ENCODE results near the gene GDPD5. TPM values are rescaled to one million over a fixed set of nuclear protein-coding genes. Genes with fewer than 3 reads are reported as not detected.

The GDPD5 gene
- total and polyA plus RNA-seq, 9 of the 15 experiments (the other 6 are each of a cell fraction or from before 2014, with no cell fraction given), result 0.32 to 27.3 (median 8.0) TPM

DNA sequence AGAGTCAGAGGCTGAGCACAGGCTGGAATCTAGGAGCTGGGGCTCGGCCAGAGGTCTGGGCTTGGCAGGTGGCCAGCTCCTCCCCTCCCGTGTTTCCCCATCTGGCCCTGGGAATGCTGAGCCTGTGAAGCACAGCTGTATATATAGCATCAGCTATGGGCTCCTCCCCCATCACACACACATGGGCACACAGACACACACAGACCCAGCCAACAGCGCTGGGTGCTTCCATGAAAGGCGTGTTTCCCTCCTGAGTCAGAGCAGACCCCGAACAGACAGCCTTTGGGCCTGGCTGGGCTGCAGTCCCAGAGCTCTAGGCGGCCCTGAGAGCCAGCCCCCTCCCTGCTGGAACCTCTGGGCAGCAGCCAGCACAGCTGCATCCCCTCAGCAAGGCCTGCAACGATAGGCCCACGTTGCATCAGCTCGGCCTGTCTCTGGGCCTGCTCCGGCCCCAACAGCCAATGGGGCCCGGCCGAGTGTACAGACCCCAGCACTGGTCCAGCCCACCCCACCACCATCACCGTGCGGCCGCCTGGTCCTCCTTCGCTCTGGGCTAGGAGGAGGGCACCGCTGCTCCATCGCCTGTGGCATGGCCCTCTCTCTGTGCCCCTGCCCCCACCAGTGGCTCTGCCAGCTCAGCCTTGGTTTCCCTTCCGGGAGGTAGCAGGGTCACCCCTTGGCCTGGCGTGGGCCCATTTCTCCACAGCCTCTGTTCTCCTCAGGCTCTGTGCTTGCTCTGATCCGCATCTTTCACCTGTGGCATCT, 28.7 kb upstream of the GDPD5 start (continued):
- TF ChIP-seq, protein P1, sequence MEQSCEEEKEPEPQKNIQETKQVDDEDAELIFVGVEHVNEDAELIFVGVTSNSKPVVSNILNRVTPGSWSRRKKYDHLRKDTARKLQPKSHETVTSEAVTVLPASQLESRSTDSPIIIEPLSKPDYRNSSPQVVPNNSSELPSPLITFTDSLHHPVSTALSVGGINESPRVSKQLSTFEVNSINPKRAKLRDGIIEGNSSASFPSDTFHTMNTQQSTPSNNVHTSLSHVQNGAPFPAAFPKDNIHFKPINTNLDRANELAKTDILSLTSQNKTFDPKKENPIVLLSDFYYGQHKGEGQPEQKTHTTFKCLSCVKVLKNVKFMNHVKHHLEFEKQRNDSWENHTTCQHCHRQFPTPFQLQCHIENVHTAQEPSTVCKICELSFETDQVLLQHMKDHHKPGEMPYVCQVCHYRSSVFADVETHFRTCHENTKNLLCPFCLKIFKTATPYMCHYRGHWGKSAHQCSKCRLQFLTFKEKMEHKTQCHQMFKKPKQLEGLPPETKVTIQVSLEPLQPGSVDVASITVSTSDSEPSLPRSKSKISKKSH (CRISPR knock-in tag; IDR thresholded peaks at IDR 0.05), result no peak
- 0 out of 2 replicates have a peak, but pooled peaks have one; percentile 12 for TF ChIP-seq ZFPM2 (CRISPR knock-in tag; IDR thresholded peaks at IDR 0.05)
- TF ChIP-seq, protein P2, sequence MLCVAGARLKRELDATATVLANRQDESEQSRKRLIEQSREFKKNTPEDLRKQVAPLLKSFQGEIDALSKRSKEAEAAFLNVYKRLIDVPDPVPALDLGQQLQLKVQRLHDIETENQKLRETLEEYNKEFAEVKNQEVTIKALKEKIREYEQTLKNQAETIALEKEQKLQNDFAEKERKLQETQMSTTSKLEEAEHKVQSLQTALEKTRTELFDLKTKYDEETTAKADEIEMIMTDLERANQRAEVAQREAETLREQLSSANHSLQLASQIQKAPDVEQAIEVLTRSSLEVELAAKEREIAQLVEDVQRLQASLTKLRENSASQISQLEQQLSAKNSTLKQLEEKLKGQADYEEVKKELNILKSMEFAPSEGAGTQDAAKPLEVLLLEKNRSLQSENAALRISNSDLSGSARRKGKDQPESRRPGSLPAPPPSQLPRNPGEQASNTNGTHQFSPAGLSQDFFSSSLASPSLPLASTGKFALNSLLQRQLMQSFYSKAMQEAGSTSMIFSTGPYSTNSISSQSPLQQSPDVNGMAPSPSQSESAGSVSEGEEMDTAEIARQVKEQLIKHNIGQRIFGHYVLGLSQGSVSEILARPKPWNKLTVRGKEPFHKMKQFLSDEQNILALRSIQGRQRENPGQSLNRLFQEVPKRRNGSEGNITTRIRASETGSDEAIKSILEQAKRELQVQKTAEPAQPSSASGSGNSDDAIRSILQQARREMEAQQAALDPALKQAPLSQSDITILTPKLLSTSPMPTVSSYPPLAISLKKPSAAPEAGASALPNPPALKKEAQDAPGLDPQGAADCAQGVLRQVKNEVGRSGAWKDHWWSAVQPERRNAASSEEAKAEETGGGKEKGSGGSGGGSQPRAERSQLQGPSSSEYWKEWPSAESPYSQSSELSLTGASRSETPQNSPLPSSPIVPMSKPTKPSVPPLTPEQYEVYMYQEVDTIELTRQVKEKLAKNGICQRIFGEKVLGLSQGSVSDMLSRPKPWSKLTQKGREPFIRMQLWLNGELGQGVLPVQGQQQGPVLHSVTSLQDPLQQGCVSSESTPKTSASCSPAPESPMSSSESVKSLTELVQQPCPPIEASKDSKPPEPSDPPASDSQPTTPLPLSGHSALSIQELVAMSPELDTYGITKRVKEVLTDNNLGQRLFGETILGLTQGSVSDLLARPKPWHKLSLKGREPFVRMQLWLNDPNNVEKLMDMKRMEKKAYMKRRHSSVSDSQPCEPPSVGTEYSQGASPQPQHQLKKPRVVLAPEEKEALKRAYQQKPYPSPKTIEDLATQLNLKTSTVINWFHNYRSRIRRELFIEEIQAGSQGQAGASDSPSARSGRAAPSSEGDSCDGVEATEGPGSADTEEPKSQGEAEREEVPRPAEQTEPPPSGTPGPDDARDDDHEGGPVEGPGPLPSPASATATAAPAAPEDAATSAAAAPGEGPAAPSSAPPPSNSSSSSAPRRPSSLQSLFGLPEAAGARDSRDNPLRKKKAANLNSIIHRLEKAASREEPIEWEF (CRISPR knock-in tag; IDR thresholded peaks at IDR 0.05), result no peak
- TF ChIP-seq ZNF57 (CRISPR knock-in tag; IDR thresholded peaks at IDR 0.05), result no peak
- TF ChIP-seq, protein P3, sequence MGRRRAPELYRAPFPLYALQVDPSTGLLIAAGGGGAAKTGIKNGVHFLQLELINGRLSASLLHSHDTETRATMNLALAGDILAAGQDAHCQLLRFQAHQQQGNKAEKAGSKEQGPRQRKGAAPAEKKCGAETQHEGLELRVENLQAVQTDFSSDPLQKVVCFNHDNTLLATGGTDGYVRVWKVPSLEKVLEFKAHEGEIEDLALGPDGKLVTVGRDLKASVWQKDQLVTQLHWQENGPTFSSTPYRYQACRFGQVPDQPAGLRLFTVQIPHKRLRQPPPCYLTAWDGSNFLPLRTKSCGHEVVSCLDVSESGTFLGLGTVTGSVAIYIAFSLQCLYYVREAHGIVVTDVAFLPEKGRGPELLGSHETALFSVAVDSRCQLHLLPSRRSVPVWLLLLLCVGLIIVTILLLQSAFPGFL (CRISPR knock-in tag; IDR thresholded peaks at IDR 0.05), result no peak
- TF ChIP-seq ARID1B (IDR thresholded peaks at IDR 0.05), result peak; percentile 65
- TF ChIP-seq EP400 (IDR thresholded peaks at IDR 0.05), result peak; percentile 94
- TF ChIP-seq KLF13 (tag; IDR thresholded peaks at IDR 0.05; ENCODE audit: borderline replicate concordance, low read depth), result peak; percentile 42
- TF ChIP-seq, protein P4, sequence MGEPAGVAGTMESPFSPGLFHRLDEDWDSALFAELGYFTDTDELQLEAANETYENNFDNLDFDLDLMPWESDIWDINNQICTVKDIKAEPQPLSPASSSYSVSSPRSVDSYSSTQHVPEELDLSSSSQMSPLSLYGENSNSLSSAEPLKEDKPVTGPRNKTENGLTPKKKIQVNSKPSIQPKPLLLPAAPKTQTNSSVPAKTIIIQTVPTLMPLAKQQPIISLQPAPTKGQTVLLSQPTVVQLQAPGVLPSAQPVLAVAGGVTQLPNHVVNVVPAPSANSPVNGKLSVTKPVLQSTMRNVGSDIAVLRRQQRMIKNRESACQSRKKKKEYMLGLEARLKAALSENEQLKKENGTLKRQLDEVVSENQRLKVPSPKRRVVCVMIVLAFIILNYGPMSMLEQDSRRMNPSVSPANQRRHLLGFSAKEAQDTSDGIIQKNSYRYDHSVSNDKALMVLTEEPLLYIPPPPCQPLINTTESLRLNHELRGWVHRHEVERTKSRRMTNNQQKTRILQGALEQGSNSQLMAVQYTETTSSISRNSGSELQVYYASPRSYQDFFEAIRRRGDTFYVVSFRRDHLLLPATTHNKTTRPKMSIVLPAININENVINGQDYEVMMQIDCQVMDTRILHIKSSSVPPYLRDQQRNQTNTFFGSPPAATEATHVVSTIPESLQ (CRISPR knock-in tag; IDR thresholded peaks at IDR 0.05), result no peak
- TF ChIP-seq, protein P5, sequence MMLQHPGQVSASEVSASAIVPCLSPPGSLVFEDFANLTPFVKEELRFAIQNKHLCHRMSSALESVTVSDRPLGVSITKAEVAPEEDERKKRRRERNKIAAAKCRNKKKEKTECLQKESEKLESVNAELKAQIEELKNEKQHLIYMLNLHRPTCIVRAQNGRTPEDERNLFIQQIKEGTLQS (IDR thresholded peaks at IDR 0.05), result peak; percentile 90
- TF ChIP-seq, protein P5 (CRISPR knock-in tag; conservative IDR thresholded peaks at IDR 0.05), result no peak
- TF ChIP-seq, protein P6, sequence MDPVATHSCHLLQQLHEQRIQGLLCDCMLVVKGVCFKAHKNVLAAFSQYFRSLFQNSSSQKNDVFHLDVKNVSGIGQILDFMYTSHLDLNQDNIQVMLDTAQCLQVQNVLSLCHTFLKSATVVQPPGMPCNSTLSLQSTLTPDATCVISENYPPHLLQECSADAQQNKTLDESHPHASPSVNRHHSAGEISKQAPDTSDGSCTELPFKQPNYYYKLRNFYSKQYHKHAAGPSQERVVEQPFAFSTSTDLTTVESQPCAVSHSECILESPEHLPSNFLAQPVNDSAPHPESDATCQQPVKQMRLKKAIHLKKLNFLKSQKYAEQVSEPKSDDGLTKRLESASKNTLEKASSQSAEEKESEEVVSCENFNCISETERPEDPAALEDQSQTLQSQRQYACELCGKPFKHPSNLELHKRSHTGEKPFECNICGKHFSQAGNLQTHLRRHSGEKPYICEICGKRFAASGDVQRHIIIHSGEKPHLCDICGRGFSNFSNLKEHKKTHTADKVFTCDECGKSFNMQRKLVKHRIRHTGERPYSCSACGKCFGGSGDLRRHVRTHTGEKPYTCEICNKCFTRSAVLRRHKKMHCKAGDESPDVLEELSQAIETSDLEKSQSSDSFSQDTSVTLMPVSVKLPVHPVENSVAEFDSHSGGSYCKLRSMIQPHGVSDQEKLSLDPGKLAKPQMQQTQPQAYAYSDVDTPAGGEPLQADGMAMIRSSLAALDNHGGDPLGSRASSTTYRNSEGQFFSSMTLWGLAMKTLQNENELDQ (CRISPR knock-in tag; IDR thresholded peaks at IDR 0.05; ENCODE audit: borderline replicate concordance), result no peak
- no peak for TF ChIP-seq TRIM28 (IDR thresholded peaks at IDR 0.05)
